ENCODE results near the gene FRMPD2. TPM values are rescaled to one million over a fixed set of nuclear protein-coding genes. Genes with fewer than 3 reads are reported as not detected.

Gene FRMPD2
- polyA plus RNA-seq, 1 of the 3 experiments (the other 2 are of a cell fraction): 0.02 TPM

- Histone ChIP-seq H3K36me3 (replicated peaks in 1 of 2; ENCODE audit: control insufficient read depth in 1 of 2, insufficient read depth in 2 of 2, low read length in 1 of 2) (no peaks in the 10 kb centered on the region), H3K27ac (ENCODE audit: low read depth in 2 of 2, low read length in 1 of 2) (no peak overlapping the region), H3K4me2 (no peak overlapping the region), H3F3A (replicated peaks; ENCODE audit: insufficient read depth) (no peaks in the 10 kb centered on the region), H3K79me2 (ENCODE audit: insufficient read depth) (no peaks in the 10 kb centered on the region), H3K4me3 (ENCODE audit: low read depth in 2 of 2, low read length in 1 of 2) (no peak overlapping the region), H3K9ac (no peak overlapping the region), H3K4me1 (ENCODE audit: control insufficient read depth in 1 of 2, insufficient read depth in 2 of 2, low read depth in 1 of 2, low read length in 1 of 2) (no peaks in the 10 kb centered on the region), H3K27me3 (ENCODE audit: insufficient read depth) (no peaks in the 10 kb centered on the region; the same call in 1 of the 2 replicates), H3K9me3 (no peaks in the 10 kb centered on the region), H3K9me2 (no peaks in the 10 kb centered on the region), H4K20me1 (ENCODE audit: insufficient read depth) (no peaks in the 10 kb centered on the region), H2AFZ (ENCODE audit: low read depth) (no peak overlapping the region)
- ChIA-PET POLR2A (no interaction called here), CTCF (no interaction called here)
- no peak for DNase-seq
- TF ChIP-seq FOXM1 (IDR thresholded peaks at IDR 0.05; ENCODE audit: low read depth): no peak
- TF ChIP-seq MXI1 (IDR thresholded peaks at IDR 0.05; ENCODE audit: low read depth, low read length): no peak
- TF ChIP-seq REST (IDR thresholded peaks at IDR 0.05; ENCODE audit: low read depth, low read length): no peak
- TF ChIP-seq CHD2 (IDR thresholded peaks at IDR 0.05; ENCODE audit: low read length, partially characterized antibody): no peak
- no peak for TF ChIP-seq MAX (IDR thresholded peaks at IDR 0.05; ENCODE audit: low read depth)
- TF ChIP-seq JUND (IDR thresholded peaks at IDR 0.05): no peak
- no peak for TF ChIP-seq YY1 (IDR thresholded peaks at IDR 0.05; ENCODE audit: low read depth)
- TF ChIP-seq EP300 (IDR thresholded peaks at IDR 0.05; ENCODE audit: borderline replicate concordance in 1 of 2, low read depth in 1 of 2, low read length in 1 of 2): no peak
- TF ChIP-seq ZBTB33 (IDR thresholded peaks at IDR 0.05; ENCODE audit: borderline replicate concordance, low read depth): no peak
- no peak for TF ChIP-seq FOXJ3 (CRISPR knock-in tag; IDR thresholded peaks at IDR 0.05)
- no peak for TF ChIP-seq EZH2phosphoT487 (IDR thresholded peaks at IDR 0.05; ENCODE audit: borderline replicate concordance, low read depth)
- no peak for TF ChIP-seq SIN3A (IDR thresholded peaks at IDR 0.05; ENCODE audit: borderline replicate concordance, low read depth, low read length)
- no peak for TF ChIP-seq GABPA (IDR thresholded peaks at IDR 0.05; ENCODE audit: low read depth)
- no peak for TF ChIP-seq RFX5 (IDR thresholded peaks at IDR 0.05; ENCODE audit: low read length)
- TF ChIP-seq RAD21 (IDR thresholded peaks at IDR 0.05; ENCODE audit: low read length): no peak
- TF ChIP-seq TEAD4 (IDR thresholded peaks at IDR 0.05; ENCODE audit: borderline replicate concordance, insufficient read depth): no peak
- no peak for TF ChIP-seq CTCF (IDR thresholded peaks at IDR 0.05)
- 54% methylated on average over 6 of the region's 6 CpGs for WGBS (ENCODE audit: low lambda C conversion rate)
Measured at GRCh38 chr10:48206482-48207250, 67.8 kb downstream of the FRMPD2 start.
